C4-2B (cell line): ENCODE results near the gene SPATA18.

Experiments used
- ZFX ChIP-seq: fragments of 450-650 bp; IDR thresholded peaks from 2 replicates; pipeline ENCODE4 v1.6.1; 2017
- TF ChIP-seq, protein P1 (sequence below): fragments of 450-650 bp; conservative IDR thresholded peaks from 2 replicates; pipeline ENCODE4 v1.5.1; 2017; ENCODE audit warnings: mild to moderate bottlenecking

GRCh38 chr4:52004414-52004813 is 46.7 kb upstream of the SPATA18 start:
- TF ChIP-seq, protein P1, sequence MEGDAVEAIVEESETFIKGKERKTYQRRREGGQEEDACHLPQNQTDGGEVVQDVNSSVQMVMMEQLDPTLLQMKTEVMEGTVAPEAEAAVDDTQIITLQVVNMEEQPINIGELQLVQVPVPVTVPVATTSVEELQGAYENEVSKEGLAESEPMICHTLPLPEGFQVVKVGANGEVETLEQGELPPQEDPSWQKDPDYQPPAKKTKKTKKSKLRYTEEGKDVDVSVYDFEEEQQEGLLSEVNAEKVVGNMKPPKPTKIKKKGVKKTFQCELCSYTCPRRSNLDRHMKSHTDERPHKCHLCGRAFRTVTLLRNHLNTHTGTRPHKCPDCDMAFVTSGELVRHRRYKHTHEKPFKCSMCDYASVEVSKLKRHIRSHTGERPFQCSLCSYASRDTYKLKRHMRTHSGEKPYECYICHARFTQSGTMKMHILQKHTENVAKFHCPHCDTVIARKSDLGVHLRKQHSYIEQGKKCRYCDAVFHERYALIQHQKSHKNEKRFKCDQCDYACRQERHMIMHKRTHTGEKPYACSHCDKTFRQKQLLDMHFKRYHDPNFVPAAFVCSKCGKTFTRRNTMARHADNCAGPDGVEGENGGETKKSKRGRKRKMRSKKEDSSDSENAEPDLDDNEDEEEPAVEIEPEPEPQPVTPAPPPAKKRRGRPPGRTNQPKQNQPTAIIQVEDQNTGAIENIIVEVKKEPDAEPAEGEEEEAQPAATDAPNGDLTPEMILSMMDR = no peak
- TF ChIP-seq ZFX = no peak
